ENCODE measurements around the gene TBC1D2B.

Gene TBC1D2B

GRCh38 chr15:78093242-78094020, 15.9 kb upstream of the TBC1D2B start:
- DNase-seq, result no peak

DNA sequence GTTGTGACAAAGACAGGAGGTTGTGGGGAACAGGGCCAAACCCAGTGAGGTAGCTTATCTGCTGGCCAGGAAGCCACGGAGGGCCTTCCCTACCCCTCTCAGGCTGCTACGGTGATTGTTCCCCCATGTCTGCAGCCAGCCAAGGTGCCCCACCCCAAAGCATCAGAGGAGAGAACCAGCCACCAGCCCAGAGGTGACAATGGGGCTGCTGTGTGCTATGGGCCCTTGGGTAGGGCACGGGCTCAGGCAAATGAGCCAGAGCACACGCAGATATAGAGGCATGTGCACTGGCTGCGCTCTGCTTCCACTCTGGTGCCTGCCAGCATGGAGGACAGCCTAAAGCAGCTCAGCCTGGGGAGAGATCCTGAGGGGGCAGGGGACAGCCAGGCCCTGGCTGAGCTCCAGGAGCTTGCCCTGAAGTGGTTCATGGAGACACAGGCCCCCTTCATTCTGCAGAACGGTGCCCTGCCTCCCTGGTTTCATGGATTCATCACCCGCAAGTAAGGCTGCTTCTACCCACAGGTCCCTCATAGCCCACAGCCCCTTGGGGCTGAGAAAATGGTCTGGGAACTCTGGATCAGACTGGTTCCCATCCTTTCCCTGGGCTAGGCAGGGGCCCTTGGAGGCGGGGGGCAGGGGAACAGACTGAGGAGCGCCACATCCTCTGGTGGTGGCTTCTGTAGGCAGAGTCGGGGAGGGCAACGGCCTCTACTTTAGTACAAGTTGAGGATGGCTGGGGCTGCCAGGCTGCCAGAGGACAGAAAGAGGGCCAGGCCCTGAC, 14.9 kb upstream of the TBC1D2B start, which contains the start of gene SH2D7:
Gene SH2D7 (plus strand): TSS at position 301 of the 781 bp plus-strand sequence. CDS start 24 bp downstream, at position 325.
- no peak for DNase-seq

DNA sequence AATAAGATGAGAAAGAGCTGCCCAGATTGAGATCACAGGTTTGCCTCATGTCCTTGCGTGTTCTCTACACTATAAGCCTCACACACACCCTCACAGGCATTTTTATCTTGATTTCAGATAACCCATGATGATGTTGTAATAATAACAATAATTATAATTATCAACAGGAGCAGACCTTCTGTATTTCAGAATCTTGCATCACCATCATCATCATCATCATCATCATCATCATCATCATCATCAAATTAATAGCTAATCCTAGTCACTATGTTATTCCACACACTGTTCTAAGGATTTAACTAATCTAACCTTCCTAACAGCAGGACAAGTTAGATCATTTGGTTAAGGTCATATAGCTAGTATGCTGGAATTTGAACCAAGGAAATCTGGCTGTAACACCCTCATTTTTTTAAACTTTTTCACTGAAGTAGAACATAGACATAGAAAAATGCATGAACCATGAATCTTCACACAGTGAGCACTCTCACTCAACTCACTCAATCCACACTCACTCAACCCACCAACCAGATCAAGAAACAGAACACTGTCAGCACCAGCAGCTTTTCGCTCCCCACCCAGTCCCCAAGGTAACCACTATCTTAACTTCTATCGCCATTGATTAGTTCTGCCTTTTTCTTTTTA, 13.0 kb upstream of the TBC1D2B start:
- no peak for DNase-seq

GRCh38 chr15:78088773-78089080, 11.2 kb upstream of the TBC1D2B start:
- DNase-seq, result no peak

GRCh38 chr15:78087951-78088772, 10.7 kb upstream of the TBC1D2B start:
- DNase-seq, result no peak

- DNase-seq, result no peak
Observed at GRCh38 chr15:78085928-78086327, 8.4 kb upstream of the TBC1D2B start.

- DNase-seq, result no peak
Observed at GRCh38 chr15:78084449-78084750, 6.9 kb upstream of the TBC1D2B start.

- DNase-seq, result no peak
Observed at GRCh38 chr15:78083687-78084448, 6.4 kb upstream of the TBC1D2B start.

DNA sequence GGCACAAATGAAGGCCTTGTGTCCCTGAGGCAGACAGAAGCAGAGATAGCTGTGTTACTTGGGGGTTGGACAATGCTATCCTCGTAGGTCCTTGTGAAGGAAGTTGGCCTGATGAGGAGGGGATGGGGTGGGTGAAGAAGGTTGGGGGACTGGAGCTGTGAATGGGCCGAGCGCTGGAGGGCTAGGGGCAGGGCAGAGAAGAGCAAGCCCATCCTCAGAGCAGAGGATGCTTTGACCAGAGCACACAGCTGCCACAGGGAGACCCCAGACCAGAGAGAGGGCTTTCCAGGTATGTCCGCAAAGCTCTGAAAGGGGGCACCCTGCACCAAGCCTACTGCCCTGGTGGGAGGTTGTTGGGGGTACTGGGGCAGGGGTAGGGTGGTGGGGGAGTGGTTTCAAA, 5.7 kb upstream of the TBC1D2B start:
- no peak for DNase-seq

- DNase-seq, result no peak
Observed at GRCh38 chr15:78082743-78083110, 5.2 kb upstream of the TBC1D2B start.

- no peak for DNase-seq
Observed at GRCh38 chr15:78082106-78082742, 4.7 kb upstream of the TBC1D2B start.

DNA sequence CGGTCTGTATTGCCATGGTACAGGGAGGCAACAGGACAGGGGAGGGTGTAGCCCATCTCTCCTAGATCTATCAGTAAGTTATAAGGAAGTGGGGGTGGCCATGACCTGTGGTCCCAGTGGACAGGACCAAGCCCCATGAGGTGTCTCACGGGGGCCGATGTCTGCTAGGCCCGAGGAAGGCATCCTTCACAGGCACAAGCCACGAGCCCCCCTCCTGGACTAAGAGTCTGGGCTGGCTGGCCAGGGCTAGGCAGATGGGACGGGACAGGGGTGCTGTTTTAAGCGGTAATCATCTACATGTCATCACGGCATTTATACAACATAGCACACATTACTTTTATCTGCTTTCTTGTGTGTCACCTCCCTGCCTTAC, 2.6 kb upstream of the TBC1D2B start:
- no peak for DNase-seq

DNA sequence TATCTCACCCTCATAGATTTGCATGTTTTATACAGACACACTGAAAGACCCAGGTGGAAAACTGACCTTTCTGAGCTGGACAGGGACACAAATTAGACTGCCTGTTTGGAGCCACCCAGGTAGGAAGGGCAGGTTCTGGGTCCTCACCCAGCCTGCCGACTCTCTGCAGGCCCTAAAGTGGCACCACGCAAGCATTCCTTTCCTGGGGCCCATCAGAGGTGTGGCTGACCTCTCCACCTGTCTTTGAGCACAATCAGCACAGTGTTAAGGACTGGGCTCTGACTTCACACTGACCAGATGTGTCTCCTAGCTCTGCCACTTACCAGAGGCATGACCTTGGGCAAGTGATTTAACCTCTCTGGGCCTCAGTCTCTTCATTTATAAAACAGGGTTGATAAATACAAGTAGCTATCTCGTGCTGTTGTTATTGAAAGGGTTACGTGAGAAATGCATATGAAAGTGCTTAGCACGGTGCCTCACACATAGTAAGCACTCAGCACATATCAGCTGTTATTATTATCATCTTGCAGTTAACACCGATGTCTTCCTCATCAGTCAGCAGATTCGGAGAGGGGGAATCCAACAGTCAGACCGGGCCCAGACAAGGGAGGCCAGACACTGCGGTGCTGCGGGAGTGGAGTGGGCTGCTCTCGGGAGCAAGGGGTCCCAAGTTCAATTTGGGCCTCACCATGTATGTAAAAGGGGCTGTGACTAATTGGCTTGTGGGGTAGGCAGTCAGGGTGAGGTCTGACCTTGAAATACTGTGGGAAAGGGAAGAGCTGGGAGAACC, 2.0 kb upstream of the TBC1D2B start:
- DNase-seq, result no peak

GRCh38 chr15:78077871-78078210, 330 bp upstream of the TBC1D2B start:
- DNase-seq, result peak in 1 of 6 experiments; percentile 74

DNA sequence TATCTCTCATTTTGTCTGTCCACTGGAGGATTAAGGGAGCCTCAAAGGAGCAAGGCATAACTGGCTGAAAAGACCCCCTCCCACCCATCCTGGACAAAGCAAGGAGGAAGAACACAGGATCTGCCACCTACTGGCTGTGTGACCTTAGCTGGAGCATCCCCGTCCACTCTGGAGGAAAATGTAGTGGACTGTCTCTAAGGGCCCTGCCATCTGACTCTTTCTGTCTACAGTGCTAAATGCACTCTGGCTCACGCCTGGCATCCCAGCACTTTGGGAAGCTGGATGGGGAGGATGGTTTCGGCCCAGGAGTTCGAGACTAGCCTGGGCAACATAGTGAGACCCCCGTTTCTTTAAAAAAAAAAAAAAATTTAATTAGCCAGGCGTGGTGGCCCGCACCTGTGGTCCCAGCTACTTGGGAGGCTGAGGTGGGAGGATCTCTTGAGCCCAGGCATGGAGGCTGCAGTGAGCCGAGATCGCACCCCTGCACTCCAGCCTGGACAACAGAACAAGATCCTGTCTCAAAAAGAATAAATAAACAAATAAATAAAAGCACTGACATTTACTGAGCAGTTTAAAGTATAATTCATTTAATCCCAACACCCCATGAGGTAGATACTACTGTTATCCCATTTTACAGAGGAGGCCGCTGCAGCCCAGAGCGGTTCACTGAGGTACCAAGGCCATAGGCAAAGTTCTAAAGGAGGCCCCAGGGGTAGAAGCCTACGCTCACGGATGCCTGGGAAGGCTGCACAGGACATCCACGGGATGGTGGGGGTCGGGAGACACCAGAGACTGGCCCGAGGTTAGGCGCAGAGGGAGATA, 1.1 kb downstream of the TBC1D2B start:
- DNase-seq, result peak in 1 of 6 experiments; percentile 9

DNA sequence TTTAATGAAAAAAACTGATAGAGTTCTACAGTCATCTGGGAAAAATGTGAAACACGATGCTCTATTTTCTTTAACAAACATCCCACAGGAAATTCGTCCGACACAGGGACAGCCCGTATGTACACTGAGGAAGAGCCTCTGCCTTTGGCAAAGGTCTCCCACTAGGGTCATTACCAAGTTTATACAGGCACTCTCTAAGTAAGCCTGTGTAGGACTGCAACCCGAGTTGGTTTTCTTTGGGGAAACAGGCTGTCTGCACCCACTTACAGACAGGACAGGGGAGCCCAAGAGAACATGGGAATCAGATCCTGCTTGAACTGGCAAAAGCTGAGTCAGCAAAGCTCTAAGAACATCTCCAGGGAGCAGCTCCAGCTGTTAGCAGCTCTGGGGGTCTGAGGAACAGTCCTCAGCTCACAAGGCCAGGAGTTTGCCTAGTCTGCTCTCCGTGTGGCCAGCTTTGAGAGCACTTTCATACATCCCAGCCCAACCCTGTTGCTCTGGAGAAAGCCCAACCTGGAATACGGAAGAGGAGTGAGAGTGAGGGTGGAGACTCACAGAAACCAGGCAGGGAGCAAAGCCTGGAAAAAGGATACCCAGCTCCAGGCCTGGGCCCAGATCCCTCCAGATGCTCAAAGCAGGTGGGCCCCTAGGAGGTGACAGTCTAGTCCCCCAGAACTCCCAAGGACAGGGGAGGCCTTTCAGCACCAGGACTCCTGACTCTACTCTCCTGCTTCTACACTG, 1.9 kb downstream of the TBC1D2B start:
- DNase-seq, result no peak

GRCh38 chr15:78073046-78073787, 4.3 kb downstream of the TBC1D2B start:
- DNase-seq, result no peak

DNA sequence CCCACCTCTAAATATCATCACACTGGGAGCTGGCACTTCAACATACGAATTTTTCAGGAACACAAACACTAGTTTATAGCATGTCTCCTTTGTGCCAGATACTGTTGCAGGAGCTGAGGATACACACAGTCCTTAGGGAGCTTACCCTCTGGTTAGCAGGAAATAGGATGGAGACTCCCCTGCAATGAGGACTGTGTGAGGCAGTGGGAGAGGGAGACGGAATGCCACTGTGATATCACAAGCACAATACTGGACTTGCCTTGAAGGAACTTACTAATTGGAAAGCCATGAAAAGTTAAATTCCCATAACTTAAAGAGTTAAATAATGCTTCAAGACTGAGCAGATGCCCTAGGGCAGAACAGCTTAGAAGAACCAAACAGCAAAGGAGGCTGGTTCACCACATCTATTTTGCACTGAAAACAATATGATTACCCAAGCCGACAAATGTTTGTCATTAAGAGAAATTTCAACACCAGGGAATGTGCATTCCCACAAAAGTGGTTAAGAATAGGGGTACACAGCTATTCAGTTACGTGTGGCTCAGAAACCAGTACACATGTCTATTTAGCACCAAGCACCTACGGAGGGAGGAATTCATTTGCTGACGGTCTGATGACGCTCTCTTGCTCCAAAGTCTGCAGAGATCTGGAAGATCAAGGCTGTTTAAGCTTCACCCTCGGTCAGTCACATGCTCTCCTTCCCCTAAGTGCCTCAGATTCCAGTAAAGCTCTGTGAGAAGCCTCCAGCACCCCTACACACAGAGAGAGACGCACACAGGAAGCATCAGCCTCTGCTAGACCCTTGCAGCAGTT, 5.2 kb downstream of the TBC1D2B start:
- peak in 5 of 6 experiments; percentile 14 to 54 (median 39) for DNase-seq

Measured in stimulated activated naive CD4-positive, alpha-beta T cell (primary cell).